Endothelial cell of umbilical vein (primary cell): ENCODE results near the gene PLEKHA6. TPM values are rescaled to one million over a fixed set of nuclear protein-coding genes. Genes with fewer than 3 reads are reported as not detected.

Experiments used
- BruUV-seq: library from RNA; stranded (reverse); fragments of 400-500 nt; replicated peaks from 2 replicates; lab custom pipeline; 2021; lab: Mats Ljungman, UMichigan
- CTCF ChIA-PET: fragments of 300-600, 350-600 bp; sonication (Branson Sonifier 250); formaldehyde crosslinking; loops from one replicate; lab custom pipeline; 2021; ENCODE audit warnings: antibody characterized with exemption, inconsistent platforms; lab: Charles Lee
- POLR2A ChIA-PET: fragments of 300-600, 350-600 bp; sonication (Branson Sonifier 250); formaldehyde crosslinking; loops from one replicate; lab custom pipeline; 2021; ENCODE audit warnings: antibody characterized with exemption, inconsistent platforms; lab: Charles Lee
- DNase-seq: peaks from one replicate; pipeline ENCODE4 v3.0.0-alpha.2; 2011; ENCODE audit warnings: low read depth, low spot score
- FAIRE-seq: peaks from 2 replicates; lab custom pipeline; 2011; peaks lifted over from hg19 to GRCh38; lab: Jason Lieb, UNC
- H2AFZ ChIP-seq: 2 replicates; pipeline ENCODE4 v1.6.0; 2012; ENCODE audit warnings: low read depth, low read length, control low read depth, inconsistent platforms
- H3K27ac ChIP-seq: 2 replicates; pipeline ENCODE4 v1.5.1; 2011; ENCODE audit warnings: low read depth, mild to moderate bottlenecking, control low read depth, low read length, moderate library complexity; ENCODE audit not compliant: insufficient read depth
- H3K27me3 ChIP-seq, 2 experiments: 2 replicates each; pipeline versions ENCODE4 v1.6.0 to v1.6.1; 2011; ENCODE audit warnings: low read length in 2 of 2, mixed read lengths in 1 of 2; ENCODE audit not compliant: control insufficient read depth in 2 of 2, insufficient read depth in 2 of 2
- H3K36me3 ChIP-seq, 2 experiments: 2 replicates in 1 of 2; 3 replicates in 1 of 2; pipeline ENCODE4 v1.5.1; 2011; ENCODE audit warnings: low read length in 2 of 2, mild to moderate bottlenecking in 1 of 2, moderate library complexity in 1 of 2; ENCODE audit not compliant: control insufficient read depth in 2 of 2, insufficient read depth in 2 of 2; ENCODE audit errors: extremely low read depth in 1 of 2
- H3K4me1 ChIP-seq: 3 replicates; pipeline ENCODE4 v1.5.1; 2011; ENCODE audit warnings: mild to moderate bottlenecking, low read length; ENCODE audit not compliant: control insufficient read depth, insufficient read depth; ENCODE audit errors: extremely low read depth
- H3K4me2 ChIP-seq: 2 replicates; pipeline ENCODE4 v1.6.1; 2011; ENCODE audit warnings: low read length, control low read depth, mixed read lengths; ENCODE audit not compliant: insufficient read depth
- H3K4me3 ChIP-seq, 3 experiments: fragments of 200-600 bp in 1 of 3; sonication (generic), shearing (Covaris generic) in 1 of 3; replicated peaks in 1 of 3; 2 replicates each; pipeline ENCODE4 v1.5.1; 2011 to 2016; ENCODE audit warnings: control low read depth in 3 of 3, low read length in 3 of 3, mild to moderate bottlenecking in 2 of 3, inconsistent platforms in 1 of 3, low read depth in 1 of 3, moderate library complexity in 1 of 3; ENCODE audit not compliant: insufficient read depth in 1 of 3
- H3K79me2 ChIP-seq: 2 replicates; pipeline ENCODE4 v1.6.0; 2012; ENCODE audit warnings: low read length, inconsistent platforms; ENCODE audit not compliant: control insufficient read depth, insufficient read depth
- H3K9ac ChIP-seq: replicated peaks from 2 replicates; pipeline ENCODE3; 2011; ENCODE audit warnings: low read length, control low read depth; ENCODE audit not compliant: insufficient read depth; ENCODE audit errors: extremely low read depth
- H3K9me1 ChIP-seq: replicated peaks from 3 replicates; pipeline ENCODE4 v1.6.0; 2011; ENCODE audit warnings: mild to moderate bottlenecking, low read length; ENCODE audit not compliant: control insufficient read depth, insufficient read depth; ENCODE audit errors: extremely low read depth
- H3K9me3 ChIP-seq: replicated peaks from 2 replicates; pipeline ENCODE4 v1.5.1; 2012; ENCODE audit warnings: low read length, inconsistent platforms; ENCODE audit not compliant: control insufficient read depth, insufficient read depth
- H4K20me1 ChIP-seq: replicated peaks from 2 replicates; pipeline ENCODE3; 2011; ENCODE audit warnings: mild to moderate bottlenecking, low read length; ENCODE audit not compliant: control insufficient read depth, insufficient read depth; ENCODE audit errors: extremely low read depth
- EZH2 ChIP-seq: IDR thresholded peaks from 2 replicates; pipeline ENCODE4 v1.6.1; 2012; ENCODE audit warnings: borderline replicate concordance, low read depth, mild to moderate bottlenecking, moderate library complexity, low read length, inconsistent platforms; ENCODE audit not compliant: severe bottlenecking
- FOS ChIP-seq: IDR thresholded peaks from 2 replicates; pipeline ENCODE4 v1.6.1; 2011; ENCODE audit warnings: mild to moderate bottlenecking, low read length, moderate library complexity, borderline replicate concordance; ENCODE audit not compliant: insufficient read depth
- GATA2 ChIP-seq: IDR thresholded peaks from 2 replicates; pipeline ENCODE4 v1.7.0; 2011; ENCODE audit warnings: low read depth, mild to moderate bottlenecking, moderate library complexity, mixed read lengths, low read length; ENCODE audit not compliant: insufficient read length, insufficient read depth
- JUN ChIP-seq: IDR thresholded peaks from 2 replicates; pipeline ENCODE4 v1.6.1; 2011; ENCODE audit warnings: borderline replicate concordance, low read depth; ENCODE audit not compliant: insufficient read length, insufficient read depth
- MAX ChIP-seq: IDR thresholded peaks from 2 replicates; pipeline ENCODE4 v1.6.1; 2011; ENCODE audit not compliant: insufficient read depth, insufficient read length
- MYC ChIP-seq: IDR thresholded peaks from one replicate; pipeline ENCODE4 v1.6.1; 2011; ENCODE audit warnings: mild to moderate bottlenecking, low read depth, low read length
- POLR2A ChIP-seq: IDR thresholded peaks from 2 replicates; pipeline ENCODE4 v1.6.1; 2012; ENCODE audit warnings: low read depth, mild to moderate bottlenecking, control low read depth, low read length
- POLR2AphosphoS5 ChIP-seq: IDR thresholded peaks from 2 replicates; pipeline ENCODE4 v1.6.1; 2012; ENCODE audit warnings: low read depth, mild to moderate bottlenecking, control low read depth, low read length, moderate library complexity; ENCODE audit not compliant: insufficient read depth
- dilution Hi-C: fragments of 300-500 bp; cut with MboI; formaldehyde crosslinking; loops from one replicate; pipeline ENCODE4 v1.15.0; 2019; ENCODE audit warnings: low sequenced_read_pairs; ENCODE audit not compliant: extremely low pct_ligation_motif_present
- intact Hi-C: fragments of 100-400 bp; cut with micrococcal nuclease; formaldehyde crosslinking; loops from one replicate; pipeline ENCODE4 v1.10.0; 2022
- polyA plus RNA-seq, 4 experiments: library from polyadenylated mRNA; depleted of rRNA in 3 of 4; stranded (reverse) in 3 of 4; unstranded in 1 of 4; fragments of >200 nt; gene quantifications; 2 replicates each; pipeline versions ENCODE4 v1.2.1 to v1.2.3, GENCODE V29; 2011 to 2012; ENCODE audit warnings: missing spikeins in 1 of 4
- total RNA-seq: library from RNA; stranded (reverse); gene quantifications from 2 replicates; pipeline ENCODE4 v1.2.3, GENCODE V29; 2021
- TF ChIP-seq, protein P1 (sequence below), 2 donors: IDR thresholded peaks; 1 replicate in 1 of 2; 2 replicates in 1 of 2; pipeline ENCODE4 v1.5.1; 2011; ENCODE audit warnings: low read length in 2 of 2, mild to moderate bottlenecking in 2 of 2, moderate library complexity in 2 of 2, control low read depth in 1 of 2, inconsistent platforms in 1 of 2, low read depth in 1 of 2; ENCODE audit not compliant: insufficient read depth in 1 of 2; ENCODE audit errors: extremely low read depth in 1 of 2

PLEKHA6 gene
- total and polyA plus RNA-seq, 2 donors (not counting 3 experiments of a cell fraction or from before 2014, with no cell fraction given) = 2.1 to 15.0 TPM

DNA sequence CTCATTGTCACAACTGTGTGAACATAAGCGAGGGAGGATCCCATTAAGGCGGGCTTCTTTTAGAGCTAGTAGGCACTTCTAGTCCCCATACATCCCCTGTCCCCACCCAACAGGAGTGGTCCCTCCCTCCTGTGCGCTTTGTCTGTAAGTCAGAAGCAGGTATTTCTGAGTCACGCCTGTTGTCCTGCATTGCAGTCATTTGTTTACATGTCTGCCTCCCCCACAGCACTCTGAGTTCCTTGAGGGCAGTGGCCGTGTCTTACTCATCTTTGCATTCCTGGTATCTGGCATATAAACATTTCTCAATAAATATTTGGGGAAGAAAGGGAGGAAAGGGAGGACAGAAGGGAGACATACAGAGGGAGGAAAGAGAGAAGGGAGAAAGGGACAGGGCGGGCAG lies 40.3 kb downstream of the PLEKHA6 start:
- H3K79me2 ChIP-seq = no peaks in the 10 kb centered on the region
- intact Hi-C loops (loop anchor here (1.0 kb wide), 1 partner anchor 28 kb away; no protein-coding TSS in a partner anchor), dilution Hi-C loops (no loop called here)
- no TSS peak for BruUV-seq
- no peaks in the 10 kb centered on the region for H4K20me1 ChIP-seq
- ChIA-PET POLR2A (no interaction called here), CTCF (interaction anchor here (0.8 to 1.7 kb wide), 3 partner anchors 23 to 79 kb away, joined by 3 to 9 read pairs (median 3); no protein-coding TSS in a partner anchor)
- H3K4me2 ChIP-seq = no peak overlapping the region
- peaks cover 8% of the 10 kb centered on the region for H3K4me1 ChIP-seq
- no peaks in the 10 kb centered on the region for H3K9me3 ChIP-seq
- H3K9me1 ChIP-seq = no peaks in the 10 kb centered on the region
- FAIRE-seq (peak; percentile 78), DNase-seq (peak; percentile 32)
- no peak overlapping the region for H3K4me3 ChIP-seq
- no peak for TF ChIP-seq GATA2
- TF ChIP-seq, protein P1, sequence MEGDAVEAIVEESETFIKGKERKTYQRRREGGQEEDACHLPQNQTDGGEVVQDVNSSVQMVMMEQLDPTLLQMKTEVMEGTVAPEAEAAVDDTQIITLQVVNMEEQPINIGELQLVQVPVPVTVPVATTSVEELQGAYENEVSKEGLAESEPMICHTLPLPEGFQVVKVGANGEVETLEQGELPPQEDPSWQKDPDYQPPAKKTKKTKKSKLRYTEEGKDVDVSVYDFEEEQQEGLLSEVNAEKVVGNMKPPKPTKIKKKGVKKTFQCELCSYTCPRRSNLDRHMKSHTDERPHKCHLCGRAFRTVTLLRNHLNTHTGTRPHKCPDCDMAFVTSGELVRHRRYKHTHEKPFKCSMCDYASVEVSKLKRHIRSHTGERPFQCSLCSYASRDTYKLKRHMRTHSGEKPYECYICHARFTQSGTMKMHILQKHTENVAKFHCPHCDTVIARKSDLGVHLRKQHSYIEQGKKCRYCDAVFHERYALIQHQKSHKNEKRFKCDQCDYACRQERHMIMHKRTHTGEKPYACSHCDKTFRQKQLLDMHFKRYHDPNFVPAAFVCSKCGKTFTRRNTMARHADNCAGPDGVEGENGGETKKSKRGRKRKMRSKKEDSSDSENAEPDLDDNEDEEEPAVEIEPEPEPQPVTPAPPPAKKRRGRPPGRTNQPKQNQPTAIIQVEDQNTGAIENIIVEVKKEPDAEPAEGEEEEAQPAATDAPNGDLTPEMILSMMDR (IDR thresholded peaks at IDR 0.05; ENCODE audit: extremely low read depth in 1 of 2, insufficient read depth in 1 of 2, low read depth in 1 of 2, low read length in 2 of 2) = no peak
- TF ChIP-seq FOS = no peak
- TF ChIP-seq POLR2AphosphoS5 = no peak
- no peak for TF ChIP-seq EZH2
- no peak for TF ChIP-seq JUN
- TF ChIP-seq MAX = no peak
- no peak for TF ChIP-seq MYC
- no peak for TF ChIP-seq POLR2A
- no peak overlapping the region for H2AFZ ChIP-seq
- H3K27ac ChIP-seq = no peak overlapping the region
- H3K27me3 ChIP-seq = no peaks in the 10 kb centered on the region
- H3K9ac ChIP-seq = no peak overlapping the region
- no peaks in the 10 kb centered on the region for H3K36me3 ChIP-seq
